Endothelial cell of umbilical vein (primary cell): Measurements from ENCODE around the gene OAS3. TPM values are rescaled to one million over a fixed set of nuclear protein-coding genes. Genes with fewer than 3 reads are reported as not detected.

Source experiments
- BruUV-seq: library from RNA; stranded (reverse); fragments of 400-500 nt; replicated peaks from 2 replicates; lab custom pipeline; 2021; lab: Mats Ljungman, UMichigan
- CTCF ChIA-PET: fragments of 300-600, 350-600 bp; sonication (Branson Sonifier 250); formaldehyde crosslinking; loops from one replicate; lab custom pipeline; 2021; ENCODE audit warnings: antibody characterized with exemption, inconsistent platforms; lab: Charles Lee
- POLR2A ChIA-PET: fragments of 300-600, 350-600 bp; sonication (Branson Sonifier 250); formaldehyde crosslinking; loops from one replicate; lab custom pipeline; 2021; ENCODE audit warnings: antibody characterized with exemption, inconsistent platforms; lab: Charles Lee
- DNase-seq: peaks from one replicate; pipeline ENCODE4 v3.0.0-alpha.2; 2011; ENCODE audit warnings: low read depth, low spot score
- FAIRE-seq: peaks from 2 replicates; lab custom pipeline; 2011; peaks lifted over from hg19 to GRCh38; lab: Jason Lieb, UNC
- H2AFZ ChIP-seq: 2 replicates; pipeline ENCODE4 v1.6.0; 2012; ENCODE audit warnings: low read depth, low read length, control low read depth, inconsistent platforms
- H3K27ac ChIP-seq: 2 replicates; pipeline ENCODE4 v1.5.1; 2011; ENCODE audit warnings: low read depth, mild to moderate bottlenecking, control low read depth, low read length, moderate library complexity; ENCODE audit not compliant: insufficient read depth
- H3K27me3 ChIP-seq, 2 experiments: 2 replicates each; pipeline versions ENCODE4 v1.6.0 to v1.6.1; 2011; ENCODE audit warnings: low read length in 2 of 2, mixed read lengths in 1 of 2; ENCODE audit not compliant: control insufficient read depth in 2 of 2, insufficient read depth in 2 of 2
- H3K36me3 ChIP-seq, 2 experiments: 2 replicates in 1 of 2; 3 replicates in 1 of 2; pipeline ENCODE4 v1.5.1; 2011; ENCODE audit warnings: low read length in 2 of 2, mild to moderate bottlenecking in 1 of 2, moderate library complexity in 1 of 2; ENCODE audit not compliant: control insufficient read depth in 2 of 2, insufficient read depth in 2 of 2; ENCODE audit errors: extremely low read depth in 1 of 2
- H3K4me1 ChIP-seq: 3 replicates; pipeline ENCODE4 v1.5.1; 2011; ENCODE audit warnings: mild to moderate bottlenecking, low read length; ENCODE audit not compliant: control insufficient read depth, insufficient read depth; ENCODE audit errors: extremely low read depth
- H3K4me2 ChIP-seq: 2 replicates; pipeline ENCODE4 v1.6.1; 2011; ENCODE audit warnings: low read length, control low read depth, mixed read lengths; ENCODE audit not compliant: insufficient read depth
- H3K4me3 ChIP-seq, 3 experiments: fragments of 200-600 bp in 1 of 3; sonication (generic), shearing (Covaris generic) in 1 of 3; replicated peaks in 1 of 3; 2 replicates each; pipeline ENCODE4 v1.5.1; 2011 to 2016; ENCODE audit warnings: control low read depth in 3 of 3, low read length in 3 of 3, mild to moderate bottlenecking in 2 of 3, inconsistent platforms in 1 of 3, low read depth in 1 of 3, moderate library complexity in 1 of 3; ENCODE audit not compliant: insufficient read depth in 1 of 3
- H3K79me2 ChIP-seq: 2 replicates; pipeline ENCODE4 v1.6.0; 2012; ENCODE audit warnings: low read length, inconsistent platforms; ENCODE audit not compliant: control insufficient read depth, insufficient read depth
- H3K9ac ChIP-seq: replicated peaks from 2 replicates; pipeline ENCODE3; 2011; ENCODE audit warnings: low read length, control low read depth; ENCODE audit not compliant: insufficient read depth; ENCODE audit errors: extremely low read depth
- H3K9me1 ChIP-seq: replicated peaks from 3 replicates; pipeline ENCODE4 v1.6.0; 2011; ENCODE audit warnings: mild to moderate bottlenecking, low read length; ENCODE audit not compliant: control insufficient read depth, insufficient read depth; ENCODE audit errors: extremely low read depth
- H3K9me3 ChIP-seq: replicated peaks from 2 replicates; pipeline ENCODE4 v1.5.1; 2012; ENCODE audit warnings: low read length, inconsistent platforms; ENCODE audit not compliant: control insufficient read depth, insufficient read depth
- H4K20me1 ChIP-seq: replicated peaks from 2 replicates; pipeline ENCODE3; 2011; ENCODE audit warnings: mild to moderate bottlenecking, low read length; ENCODE audit not compliant: control insufficient read depth, insufficient read depth; ENCODE audit errors: extremely low read depth
- EZH2 ChIP-seq: IDR thresholded peaks from 2 replicates; pipeline ENCODE4 v1.6.1; 2012; ENCODE audit warnings: borderline replicate concordance, low read depth, mild to moderate bottlenecking, moderate library complexity, low read length, inconsistent platforms; ENCODE audit not compliant: severe bottlenecking
- FOS ChIP-seq: IDR thresholded peaks from 2 replicates; pipeline ENCODE4 v1.6.1; 2011; ENCODE audit warnings: mild to moderate bottlenecking, low read length, moderate library complexity, borderline replicate concordance; ENCODE audit not compliant: insufficient read depth
- MYC ChIP-seq: IDR thresholded peaks from one replicate; pipeline ENCODE4 v1.6.1; 2011; ENCODE audit warnings: mild to moderate bottlenecking, low read depth, low read length
- POLR2A ChIP-seq: IDR thresholded peaks from 2 replicates; pipeline ENCODE4 v1.6.1; 2012; ENCODE audit warnings: low read depth, mild to moderate bottlenecking, control low read depth, low read length
- POLR2AphosphoS5 ChIP-seq: IDR thresholded peaks from 2 replicates; pipeline ENCODE4 v1.6.1; 2012; ENCODE audit warnings: low read depth, mild to moderate bottlenecking, control low read depth, low read length, moderate library complexity; ENCODE audit not compliant: insufficient read depth
- dilution Hi-C: fragments of 300-500 bp; cut with MboI; formaldehyde crosslinking; loops from one replicate; pipeline ENCODE4 v1.15.0; 2019; ENCODE audit warnings: low sequenced_read_pairs; ENCODE audit not compliant: extremely low pct_ligation_motif_present
- intact Hi-C: fragments of 100-400 bp; cut with micrococcal nuclease; formaldehyde crosslinking; loops from one replicate; pipeline ENCODE4 v1.10.0; 2022
- polyA plus RNA-seq, 4 experiments: library from polyadenylated mRNA; depleted of rRNA in 3 of 4; stranded (reverse) in 3 of 4; unstranded in 1 of 4; fragments of >200 nt; gene quantifications; 2 replicates each; pipeline versions ENCODE4 v1.2.1 to v1.2.3, GENCODE V29; 2011 to 2012; ENCODE audit warnings: missing spikeins in 1 of 4
- total RNA-seq: library from RNA; stranded (reverse); gene quantifications from 2 replicates; pipeline ENCODE4 v1.2.3, GENCODE V29; 2021
- TF ChIP-seq, protein P1 (sequence below), 2 donors: IDR thresholded peaks; 1 replicate in 1 of 2; 2 replicates in 1 of 2; pipeline ENCODE4 v1.5.1; 2011; ENCODE audit warnings: low read length in 2 of 2, mild to moderate bottlenecking in 2 of 2, moderate library complexity in 2 of 2, control low read depth in 1 of 2, inconsistent platforms in 1 of 2, low read depth in 1 of 2; ENCODE audit not compliant: insufficient read depth in 1 of 2; ENCODE audit errors: extremely low read depth in 1 of 2

The OAS3 gene
- total and polyA plus RNA-seq, 2 donors (not counting 3 experiments of a cell fraction or from before 2014, with no cell fraction given): 13.1 to 19.8 TPM

- Histone ChIP-seq H4K20me1 (no peaks in the 10 kb centered on the region), H3K9me3 (no peaks in the 10 kb centered on the region), H3K27ac (no peak overlapping the region), H3K4me2 (no peak overlapping the region), H3K9ac (no peak overlapping the region), H3K27me3 (no peaks in the 10 kb centered on the region), H3K79me2 (no peaks in the 10 kb centered on the region), H3K36me3 (no peaks in the 10 kb centered on the region), H3K9me1 (no peaks in the 10 kb centered on the region), H3K4me1 (peaks cover 21% of the 10 kb centered on the region), H2AFZ (no peak overlapping the region), H3K4me3 (no peak overlapping the region)
- no TSS peak for BruUV-seq
- DNase-seq (no peak), FAIRE-seq (no peak)
- ChIA-PET CTCF (interaction anchor here (0.9 to 1.6 kb wide), 3 partner anchors 9 to 24 kb away, joined by 3 to 9 read pairs (median 6); no protein-coding TSS in a partner anchor), POLR2A (no interaction called here)
- dilution Hi-C loops: no loop called here
- TF ChIP-seq POLR2A (no peak), MYC (no peak), EZH2 (no peak), FOS (no peak), POLR2AphosphoS5 (no peak)
- TF ChIP-seq, protein P1, sequence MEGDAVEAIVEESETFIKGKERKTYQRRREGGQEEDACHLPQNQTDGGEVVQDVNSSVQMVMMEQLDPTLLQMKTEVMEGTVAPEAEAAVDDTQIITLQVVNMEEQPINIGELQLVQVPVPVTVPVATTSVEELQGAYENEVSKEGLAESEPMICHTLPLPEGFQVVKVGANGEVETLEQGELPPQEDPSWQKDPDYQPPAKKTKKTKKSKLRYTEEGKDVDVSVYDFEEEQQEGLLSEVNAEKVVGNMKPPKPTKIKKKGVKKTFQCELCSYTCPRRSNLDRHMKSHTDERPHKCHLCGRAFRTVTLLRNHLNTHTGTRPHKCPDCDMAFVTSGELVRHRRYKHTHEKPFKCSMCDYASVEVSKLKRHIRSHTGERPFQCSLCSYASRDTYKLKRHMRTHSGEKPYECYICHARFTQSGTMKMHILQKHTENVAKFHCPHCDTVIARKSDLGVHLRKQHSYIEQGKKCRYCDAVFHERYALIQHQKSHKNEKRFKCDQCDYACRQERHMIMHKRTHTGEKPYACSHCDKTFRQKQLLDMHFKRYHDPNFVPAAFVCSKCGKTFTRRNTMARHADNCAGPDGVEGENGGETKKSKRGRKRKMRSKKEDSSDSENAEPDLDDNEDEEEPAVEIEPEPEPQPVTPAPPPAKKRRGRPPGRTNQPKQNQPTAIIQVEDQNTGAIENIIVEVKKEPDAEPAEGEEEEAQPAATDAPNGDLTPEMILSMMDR (IDR thresholded peaks at IDR 0.05; ENCODE audit: extremely low read depth in 1 of 2, insufficient read depth in 1 of 2, low read depth in 1 of 2, low read length in 2 of 2): no peak
- intact Hi-C loops: no loop called here
Observed at GRCh38 chr12:113016796-113017195, 78.5 kb downstream of the OAS3 start.
